HepG2 (cell line): Measurements from ENCODE around the gene ACTN1. TPM values are rescaled to one million over a fixed set of nuclear protein-coding genes. Genes with fewer than 3 reads are reported as not detected.

Experiments
- CHD2 ChIP-seq: IDR thresholded peaks from 2 replicates; pipeline ENCODE4 v1.6.1; 2011; ENCODE audit warnings: low read depth, low read length, improper control_type of control experiment
- EP300 ChIP-seq, 3 experiments: sonication (generic) in 1 of 3; formaldehyde crosslinking in 1 of 3; IDR thresholded peaks; 2 replicates each; pipeline versions ENCODE4 v1.5.1 to v1.6.1; 2011 to 2020; ENCODE audit warnings: low read depth in 2 of 3, low read length in 2 of 3, borderline replicate concordance in 1 of 3, improper control_type of control experiment in 1 of 3, mild to moderate bottlenecking in 1 of 3, missing genetic modification reagents in 1 of 3, moderate library complexity in 1 of 3
- FOXA1 ChIP-seq, 2 experiments: fragments of 450-650 bp in 1 of 2; sonication (generic) in 1 of 2; formaldehyde crosslinking in 1 of 2; IDR thresholded peaks; 2 replicates each; pipeline versions ENCODE4 v1.4.0 to v1.6.1; 2016 to 2020; ENCODE audit warnings: missing genetic modification reagents in 1 of 2
- FOXO1 ChIP-seq: sonication (generic); formaldehyde crosslinking; IDR thresholded peaks from 2 replicates; pipeline ENCODE4 v1.4.0; 2020; ENCODE audit warnings: missing genetic modification reagents
- GATAD1 ChIP-seq: IDR thresholded peaks from 2 replicates; pipeline ENCODE4 v1.6.1; 2016; ENCODE audit warnings: missing genetic modification reagents, missing compliant biosample characterization
- GATAD2A ChIP-seq: IDR thresholded peaks from 2 replicates; pipeline ENCODE4 v1.6.1; 2016
- PHF21A ChIP-seq: sonication (generic); formaldehyde crosslinking; IDR thresholded peaks from 2 replicates; pipeline ENCODE4 v1.5.0; 2020; ENCODE audit warnings: mild to moderate bottlenecking, missing genetic modification reagents
- RARG ChIP-seq: sonication (generic); formaldehyde crosslinking; IDR thresholded peaks from 2 replicates; pipeline ENCODE4 v1.4.0; 2020; ENCODE audit warnings: low read depth, mild to moderate bottlenecking, missing genetic modification reagents
- TRIM24 ChIP-seq: sonication (generic); formaldehyde crosslinking; IDR thresholded peaks from 2 replicates; pipeline ENCODE4 v1.8.0; 2022; ENCODE audit warnings: mild to moderate bottlenecking, missing genetic modification reagents
- ZBTB7B ChIP-seq: sonication (generic); formaldehyde crosslinking; IDR thresholded peaks from 2 replicates; pipeline ENCODE4 v1.4.0; 2020; ENCODE audit warnings: missing genetic modification reagents
- ZMYM2 ChIP-seq: sonication (generic); formaldehyde crosslinking; IDR thresholded peaks from 2 replicates; pipeline ENCODE4 v1.8.0; 2022; ENCODE audit warnings: mild to moderate bottlenecking, missing genetic modification reagents
- ZNF12 ChIP-seq: sonication (generic); formaldehyde crosslinking; IDR thresholded peaks from 2 replicates; pipeline ENCODE4 v1.5.0; 2020; ENCODE audit warnings: missing genetic modification reagents
- polyA plus RNA-seq, 8 experiments: library from polyadenylated mRNA; depleted of rRNA in 3 of 8; stranded (reverse) in 7 of 8; unstranded in 1 of 8; fragments of >200 nt; fragmentation: Illumina TruSeq in 4 of 8; extraction: Trizol in 4 of 8; gene quantifications; 2 replicates each; pipeline versions ENCODE4 v1.2.1 to v1.2.3, GENCODE V29; 2011 to 2016; ENCODE audit warnings: low read depth in 4 of 8, missing spikeins in 1 of 8, mixed read lengths in 1 of 8; ENCODE audit not compliant: insufficient read depth in 1 of 8
- total RNA-seq, 5 experiments: library from RNA; depleted of rRNA; stranded (reverse); fragments of >200 nt; fragmentation: Illumina TruSeq; extraction: Trizol; gene quantifications; 2 replicates each; pipeline ENCODE4 v1.2.3, GENCODE V29; 2016; ENCODE audit warnings: low read depth in 1 of 5
- TF ChIP-seq, protein P1 (sequence below): sonication (generic); formaldehyde crosslinking; IDR thresholded peaks from 2 replicates; pipeline ENCODE4 v1.5.1; 2020; ENCODE audit warnings: mild to moderate bottlenecking, missing genetic modification reagents, moderate library complexity
- TF ChIP-seq, protein P2 (sequence below): IDR thresholded peaks from 2 replicates; pipeline ENCODE4 v1.6.1; 2018; ENCODE audit warnings: missing genetic modification reagents
- TF ChIP-seq, protein P3 (sequence below): sonication (generic); formaldehyde crosslinking; IDR thresholded peaks from 2 replicates; pipeline ENCODE4 v1.4.0; 2020; ENCODE audit warnings: missing genetic modification reagents
- TF ChIP-seq, protein P4 (sequence below): sonication (generic); formaldehyde crosslinking; IDR thresholded peaks from 2 replicates; pipeline ENCODE4 v1.8.1; 2023; ENCODE audit warnings: mild to moderate bottlenecking, missing genetic modification reagents
- TF ChIP-seq, protein P5 (sequence below): IDR thresholded peaks from 2 replicates; pipeline ENCODE4 v1.4.0; 2020; ENCODE audit warnings: mild to moderate bottlenecking, missing genetic modification reagents
- TF ChIP-seq, protein P6 (sequence below): sonication (generic); formaldehyde crosslinking; IDR thresholded peaks from 2 replicates; pipeline ENCODE4 v1.5.1; 2020; ENCODE audit warnings: mild to moderate bottlenecking, missing genetic modification reagents, borderline replicate concordance

Gene ACTN1
- total and polyA plus RNA-seq, 2 of the 13 experiments (the other 11 are each of a cell fraction or from before 2014, with no cell fraction given) = 58.6 to 162 TPM

DNA sequence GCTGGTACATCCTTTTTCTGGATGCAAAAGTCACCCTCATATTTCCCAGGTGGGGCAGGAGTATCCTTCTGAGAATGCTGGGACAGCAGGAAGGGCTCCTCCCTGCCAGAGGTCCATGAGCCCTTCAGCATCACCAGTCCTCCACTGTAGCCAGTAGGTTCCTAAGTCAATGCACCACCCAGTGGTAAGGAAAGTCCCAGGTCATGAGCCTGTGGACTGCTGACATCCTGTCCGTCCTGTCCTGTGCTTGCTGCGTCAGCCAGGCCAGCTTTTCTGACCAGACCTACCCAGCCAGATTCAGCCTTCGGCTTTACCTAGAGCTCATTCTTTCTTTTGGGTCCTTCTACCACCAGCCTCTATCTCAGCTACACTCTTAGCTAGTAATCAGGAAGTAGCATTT is 23.0 kb upstream of the ACTN1 start (continued):
- TF ChIP-seq FOXA1 (IDR thresholded peaks at IDR 0.05) (no peak), FOXA1 (CRISPR knock-in tag; IDR thresholded peaks at IDR 0.05) (no peak), CHD2 (no peak), GATAD2A (no peak), FOXO1 (no peak; the same call in 1 of the 2 replicates), TRIM24 (CRISPR knock-in tag) (no peak), PHF21A (CRISPR knock-in tag) (no peak), GATAD1 (CRISPR knock-in tag) (no peak), EP300 (IDR thresholded peaks at IDR 0.05; ENCODE audit: low read depth in 2 of 2, low read length in 2 of 2) (no peak), EP300 (CRISPR knock-in tag; IDR thresholded peaks at IDR 0.05; ENCODE audit: borderline replicate concordance) (no peak), ZBTB7B (CRISPR knock-in tag) (no peak), ZMYM2 (CRISPR knock-in tag) (no peak), RARG (CRISPR knock-in tag) (no peak), ZNF12 (CRISPR knock-in tag) (no peak)
- TF ChIP-seq, protein P1, sequence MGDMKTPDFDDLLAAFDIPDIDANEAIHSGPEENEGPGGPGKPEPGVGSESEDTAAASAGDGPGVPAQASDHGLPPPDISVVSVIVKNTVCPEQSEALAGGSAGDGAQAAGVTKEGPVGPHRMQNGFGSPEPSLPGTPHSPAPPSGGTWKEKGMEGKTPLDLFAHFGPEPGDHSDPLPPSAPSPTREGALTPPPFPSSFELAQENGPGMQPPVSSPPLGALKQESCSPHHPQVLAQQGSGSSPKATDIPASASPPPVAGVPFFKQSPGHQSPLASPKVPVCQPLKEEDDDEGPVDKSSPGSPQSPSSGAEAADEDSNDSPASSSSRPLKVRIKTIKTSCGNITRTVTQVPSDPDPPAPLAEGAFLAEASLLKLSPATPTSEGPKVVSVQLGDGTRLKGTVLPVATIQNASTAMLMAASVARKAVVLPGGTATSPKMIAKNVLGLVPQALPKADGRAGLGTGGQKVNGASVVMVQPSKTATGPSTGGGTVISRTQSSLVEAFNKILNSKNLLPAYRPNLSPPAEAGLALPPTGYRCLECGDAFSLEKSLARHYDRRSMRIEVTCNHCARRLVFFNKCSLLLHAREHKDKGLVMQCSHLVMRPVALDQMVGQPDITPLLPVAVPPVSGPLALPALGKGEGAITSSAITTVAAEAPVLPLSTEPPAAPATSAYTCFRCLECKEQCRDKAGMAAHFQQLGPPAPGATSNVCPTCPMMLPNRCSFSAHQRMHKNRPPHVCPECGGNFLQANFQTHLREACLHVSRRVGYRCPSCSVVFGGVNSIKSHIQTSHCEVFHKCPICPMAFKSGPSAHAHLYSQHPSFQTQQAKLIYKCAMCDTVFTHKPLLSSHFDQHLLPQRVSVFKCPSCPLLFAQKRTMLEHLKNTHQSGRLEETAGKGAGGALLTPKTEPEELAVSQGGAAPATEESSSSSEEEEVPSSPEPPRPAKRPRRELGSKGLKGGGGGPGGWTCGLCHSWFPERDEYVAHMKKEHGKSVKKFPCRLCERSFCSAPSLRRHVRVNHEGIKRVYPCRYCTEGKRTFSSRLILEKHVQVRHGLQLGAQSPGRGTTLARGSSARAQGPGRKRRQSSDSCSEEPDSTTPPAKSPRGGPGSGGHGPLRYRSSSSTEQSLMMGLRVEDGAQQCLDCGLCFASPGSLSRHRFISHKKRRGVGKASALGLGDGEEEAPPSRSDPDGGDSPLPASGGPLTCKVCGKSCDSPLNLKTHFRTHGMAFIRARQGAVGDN (CRISPR knock-in tag) = peak; percentile 24; the same call in 1 of the 2 replicates
- TF ChIP-seq, protein P2, sequence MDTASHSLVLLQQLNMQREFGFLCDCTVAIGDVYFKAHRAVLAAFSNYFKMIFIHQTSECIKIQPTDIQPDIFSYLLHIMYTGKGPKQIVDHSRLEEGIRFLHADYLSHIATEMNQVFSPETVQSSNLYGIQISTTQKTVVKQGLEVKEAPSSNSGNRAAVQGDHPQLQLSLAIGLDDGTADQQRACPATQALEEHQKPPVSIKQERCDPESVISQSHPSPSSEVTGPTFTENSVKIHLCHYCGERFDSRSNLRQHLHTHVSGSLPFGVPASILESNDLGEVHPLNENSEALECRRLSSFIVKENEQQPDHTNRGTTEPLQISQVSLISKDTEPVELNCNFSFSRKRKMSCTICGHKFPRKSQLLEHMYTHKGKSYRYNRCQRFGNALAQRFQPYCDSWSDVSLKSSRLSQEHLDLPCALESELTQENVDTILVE (CRISPR knock-in tag) = no peak
- TF ChIP-seq, protein P3, sequence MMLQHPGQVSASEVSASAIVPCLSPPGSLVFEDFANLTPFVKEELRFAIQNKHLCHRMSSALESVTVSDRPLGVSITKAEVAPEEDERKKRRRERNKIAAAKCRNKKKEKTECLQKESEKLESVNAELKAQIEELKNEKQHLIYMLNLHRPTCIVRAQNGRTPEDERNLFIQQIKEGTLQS (CRISPR knock-in tag) = no peak
- TF ChIP-seq, protein P4, sequence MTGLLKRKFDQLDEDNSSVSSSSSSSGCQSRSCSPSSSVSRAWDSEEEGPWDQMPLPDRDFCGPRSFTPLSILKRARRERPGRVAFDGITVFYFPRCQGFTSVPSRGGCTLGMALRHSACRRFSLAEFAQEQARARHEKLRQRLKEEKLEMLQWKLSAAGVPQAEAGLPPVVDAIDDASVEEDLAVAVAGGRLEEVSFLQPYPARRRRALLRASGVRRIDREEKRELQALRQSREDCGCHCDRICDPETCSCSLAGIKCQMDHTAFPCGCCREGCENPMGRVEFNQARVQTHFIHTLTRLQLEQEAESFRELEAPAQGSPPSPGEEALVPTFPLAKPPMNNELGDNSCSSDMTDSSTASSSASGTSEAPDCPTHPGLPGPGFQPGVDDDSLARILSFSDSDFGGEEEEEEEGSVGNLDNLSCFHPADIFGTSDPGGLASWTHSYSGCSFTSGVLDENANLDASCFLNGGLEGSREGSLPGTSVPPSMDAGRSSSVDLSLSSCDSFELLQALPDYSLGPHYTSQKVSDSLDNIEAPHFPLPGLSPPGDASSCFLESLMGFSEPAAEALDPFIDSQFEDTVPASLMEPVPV (CRISPR knock-in tag) = no peak
- TF ChIP-seq, protein P5, sequence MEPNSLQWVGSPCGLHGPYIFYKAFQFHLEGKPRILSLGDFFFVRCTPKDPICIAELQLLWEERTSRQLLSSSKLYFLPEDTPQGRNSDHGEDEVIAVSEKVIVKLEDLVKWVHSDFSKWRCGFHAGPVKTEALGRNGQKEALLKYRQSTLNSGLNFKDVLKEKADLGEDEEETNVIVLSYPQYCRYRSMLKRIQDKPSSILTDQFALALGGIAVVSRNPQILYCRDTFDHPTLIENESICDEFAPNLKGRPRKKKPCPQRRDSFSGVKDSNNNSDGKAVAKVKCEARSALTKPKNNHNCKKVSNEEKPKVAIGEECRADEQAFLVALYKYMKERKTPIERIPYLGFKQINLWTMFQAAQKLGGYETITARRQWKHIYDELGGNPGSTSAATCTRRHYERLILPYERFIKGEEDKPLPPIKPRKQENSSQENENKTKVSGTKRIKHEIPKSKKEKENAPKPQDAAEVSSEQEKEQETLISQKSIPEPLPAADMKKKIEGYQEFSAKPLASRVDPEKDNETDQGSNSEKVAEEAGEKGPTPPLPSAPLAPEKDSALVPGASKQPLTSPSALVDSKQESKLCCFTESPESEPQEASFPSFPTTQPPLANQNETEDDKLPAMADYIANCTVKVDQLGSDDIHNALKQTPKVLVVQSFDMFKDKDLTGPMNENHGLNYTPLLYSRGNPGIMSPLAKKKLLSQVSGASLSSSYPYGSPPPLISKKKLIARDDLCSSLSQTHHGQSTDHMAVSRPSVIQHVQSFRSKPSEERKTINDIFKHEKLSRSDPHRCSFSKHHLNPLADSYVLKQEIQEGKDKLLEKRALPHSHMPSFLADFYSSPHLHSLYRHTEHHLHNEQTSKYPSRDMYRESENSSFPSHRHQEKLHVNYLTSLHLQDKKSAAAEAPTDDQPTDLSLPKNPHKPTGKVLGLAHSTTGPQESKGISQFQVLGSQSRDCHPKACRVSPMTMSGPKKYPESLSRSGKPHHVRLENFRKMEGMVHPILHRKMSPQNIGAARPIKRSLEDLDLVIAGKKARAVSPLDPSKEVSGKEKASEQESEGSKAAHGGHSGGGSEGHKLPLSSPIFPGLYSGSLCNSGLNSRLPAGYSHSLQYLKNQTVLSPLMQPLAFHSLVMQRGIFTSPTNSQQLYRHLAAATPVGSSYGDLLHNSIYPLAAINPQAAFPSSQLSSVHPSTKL (CRISPR knock-in tag) = no peak
- TF ChIP-seq, protein P6, sequence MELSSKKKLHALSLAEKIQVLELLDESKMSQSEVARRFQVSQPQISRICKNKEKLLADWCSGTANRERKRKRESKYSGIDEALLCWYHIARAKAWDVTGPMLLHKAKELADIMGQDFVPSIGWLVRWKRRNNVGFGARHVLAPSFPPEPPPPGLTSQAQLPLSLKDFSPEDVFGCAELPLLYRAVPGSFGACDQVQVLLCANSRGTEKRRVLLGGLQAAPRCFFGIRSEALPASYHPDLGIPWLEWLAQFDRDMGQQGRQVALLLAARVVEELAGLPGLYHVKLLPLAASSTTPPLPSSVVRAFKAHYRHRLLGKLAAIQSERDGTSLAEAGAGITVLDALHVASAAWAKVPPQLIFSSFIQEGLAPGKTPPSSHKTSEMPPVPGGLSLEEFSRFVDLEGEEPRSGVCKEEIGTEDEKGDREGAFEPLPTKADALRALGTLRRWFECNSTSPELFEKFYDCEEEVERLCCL (CRISPR knock-in tag) = no peak
